ENCODE measurements around the gene CEACAM1. TPM values are rescaled to one million over a fixed set of nuclear protein-coding genes. Genes with fewer than 3 reads are reported as not detected.

Gene CEACAM1
- total RNA-seq, 1 experiment from 2014 or later = 7.1 TPM

DNA sequence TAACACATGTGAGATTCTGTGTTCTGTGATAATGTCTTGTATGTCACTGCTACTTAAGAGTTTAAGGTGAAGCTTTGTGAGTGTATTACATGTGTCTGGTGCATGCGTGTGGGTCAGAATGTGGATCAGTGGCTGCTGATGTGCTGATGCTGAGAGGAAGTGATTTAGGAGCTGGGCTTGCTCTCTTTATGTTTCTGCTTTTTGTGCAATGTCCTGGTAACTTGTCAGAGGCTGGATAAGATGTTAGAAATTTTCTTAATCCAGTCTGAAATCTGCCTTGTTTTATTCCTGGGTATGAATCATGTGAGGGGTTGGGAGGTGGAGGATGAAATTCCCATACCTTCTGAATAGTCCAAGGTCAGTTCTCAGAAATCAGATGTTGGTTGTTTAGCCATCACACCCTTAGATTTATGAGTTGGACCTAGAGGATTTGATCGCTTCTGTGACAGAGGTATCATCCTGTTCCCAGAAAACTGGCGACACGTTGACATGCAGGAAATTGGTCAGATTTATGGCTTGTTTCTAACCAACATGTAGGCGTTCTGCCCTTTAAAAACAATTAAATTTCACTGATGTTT lies 61.0 kb downstream of the CEACAM1 start:
- intact Hi-C loops (cut with micrococcal nuclease; ENCODE audit: unreplicated experiment) = no loop called here
- H3K9me3 Mint-ChIP-seq (ENCODE audit: unreplicated experiment) = no peaks in the 10 kb centered on the region
- BruUV-seq (replicated peaks) = no TSS peak
- no peak overlapping the region for H3K4me3 Mint-ChIP-seq (ENCODE audit: unreplicated experiment)
- no peaks in the 10 kb centered on the region for H3K36me3 ChIP-seq (ENCODE audit: control insufficient read depth, insufficient read depth, low read length)
- DNase-seq = no peak
- H3K36me3 Mint-ChIP-seq (ENCODE audit: insufficient read depth, unreplicated experiment) = no peaks in the 10 kb centered on the region
- no peak overlapping the region for H3K27ac Mint-ChIP-seq (ENCODE audit: unreplicated experiment)
- no peaks in the 10 kb centered on the region for H3K27me3 Mint-ChIP-seq (ENCODE audit: insufficient read depth, unreplicated experiment)
- H3K9me3 ChIP-seq = no peaks in the 10 kb centered on the region
- no peaks in the 10 kb centered on the region for H3K27me3 ChIP-seq (replicated peaks; ENCODE audit: control insufficient read depth, insufficient read depth, low read length)
- H3K4me3 ChIP-seq (ENCODE audit: low read depth, low read length) = no peak overlapping the region
- ChIA-PET POLR2A (no interaction called here), CTCF (interaction anchor here (0.6 to 1.0 kb wide), 4 partner anchors 21 to 484 kb away, joined by 3 to 6 read pairs (median 4); no protein-coding TSS in a partner anchor)
- no peaks in the 10 kb centered on the region for H3K4me1 ChIP-seq
- H3K4me1 Mint-ChIP-seq (ENCODE audit: low read depth, unreplicated experiment) = peaks cover 17% of the 10 kb centered on the region
- no peak for TF ChIP-seq CTCF (IDR thresholded peaks at IDR 0.05; ENCODE audit: insufficient read depth in 1 of 2, low read depth in 1 of 2, low read length in 1 of 2, severe bottlenecking in 1 of 2, unreplicated experiment in 1 of 2)

GRCh38 chr19:42466521-42467182 lies 61.6 kb downstream of the CEACAM1 start:
- ChIA-PET POLR2A (no interaction called here), CTCF (interaction anchor here (0.8 to 1.0 kb wide), 3 partner anchors 11 to 63 kb away, joined by 3 to 4 read pairs (median 3); no protein-coding TSS in a partner anchor)
- H3K36me3 Mint-ChIP-seq (ENCODE audit: insufficient read depth, unreplicated experiment) = no peaks in the 10 kb centered on the region
- no peak for TF ChIP-seq CTCF (IDR thresholded peaks at IDR 0.05; ENCODE audit: insufficient read depth in 1 of 2, low read depth in 1 of 2, low read length in 1 of 2, severe bottlenecking in 1 of 2, unreplicated experiment in 1 of 2)
- H3K4me3 Mint-ChIP-seq (ENCODE audit: unreplicated experiment) = no peak overlapping the region
- intact Hi-C loops (cut with micrococcal nuclease; ENCODE audit: unreplicated experiment) = no loop called here
- DNase-seq = no peak
- H3K4me1 Mint-ChIP-seq (ENCODE audit: low read depth, unreplicated experiment) = peaks cover 17% of the 10 kb centered on the region
- H3K4me3 ChIP-seq (ENCODE audit: low read depth, low read length) = no peak overlapping the region
- H3K9me3 Mint-ChIP-seq (ENCODE audit: unreplicated experiment) = no peaks in the 10 kb centered on the region
- no peaks in the 10 kb centered on the region for H3K36me3 ChIP-seq (ENCODE audit: control insufficient read depth, insufficient read depth, low read length)
- no peaks in the 10 kb centered on the region for H3K4me1 ChIP-seq
- H3K27me3 Mint-ChIP-seq (ENCODE audit: insufficient read depth, unreplicated experiment) = no peaks in the 10 kb centered on the region
- no peak overlapping the region for H3K27ac Mint-ChIP-seq (ENCODE audit: unreplicated experiment)
- no peaks in the 10 kb centered on the region for H3K9me3 ChIP-seq
- BruUV-seq (replicated peaks) = no TSS peak
- H3K27me3 ChIP-seq (replicated peaks; ENCODE audit: control insufficient read depth, insufficient read depth, low read length) = no peaks in the 10 kb centered on the region

- no peak overlapping the region for H3K27ac Mint-ChIP-seq (ENCODE audit: unreplicated experiment)
These were observed 62.4 kb downstream of the CEACAM1 start for GRCh38 chr19:42465827-42466280.

More at GRCh38 chr19:42465827-42466280, 62.4 kb downstream of the CEACAM1 start:
- no peak for TF ChIP-seq CTCF (IDR thresholded peaks at IDR 0.05; ENCODE audit: insufficient read depth in 1 of 2, low read depth in 1 of 2, low read length in 1 of 2, severe bottlenecking in 1 of 2, unreplicated experiment in 1 of 2)
- no peaks in the 10 kb centered on the region for H3K36me3 ChIP-seq (ENCODE audit: control insufficient read depth, insufficient read depth, low read length)
- intact Hi-C loops (cut with micrococcal nuclease; ENCODE audit: unreplicated experiment) = no loop called here
- H3K27me3 ChIP-seq (replicated peaks; ENCODE audit: control insufficient read depth, insufficient read depth, low read length) = no peaks in the 10 kb centered on the region
- CTCF ChIA-PET = interaction anchor here (0.9 to 1.0 kb wide), 2 partner anchors 10 to 22 kb away, joined by 3 read pairs; no protein-coding TSS in a partner anchor
- no peaks in the 10 kb centered on the region for H3K4me1 ChIP-seq
- Mint-ChIP-seq H3K9me3 (ENCODE audit: unreplicated experiment) (no peaks in the 10 kb centered on the region), H3K4me3 (ENCODE audit: unreplicated experiment) (no peak overlapping the region), H3K36me3 (ENCODE audit: insufficient read depth, unreplicated experiment) (no peaks in the 10 kb centered on the region), H3K27me3 (ENCODE audit: insufficient read depth, unreplicated experiment) (no peaks in the 10 kb centered on the region), H3K4me1 (ENCODE audit: low read depth, unreplicated experiment) (peaks cover 17% of the 10 kb centered on the region)
- BruUV-seq (replicated peaks) = no TSS peak
- no peaks in the 10 kb centered on the region for H3K9me3 ChIP-seq
- POLR2A ChIA-PET = no interaction called here
- no peak overlapping the region for H3K4me3 ChIP-seq (ENCODE audit: low read depth, low read length)
- no peak for DNase-seq

Measured in Caco-2 (cell line).